A549 (cell line): Measurements from ENCODE around the gene SEMA4B. TPM values are rescaled to one million over a fixed set of nuclear protein-coding genes. Genes with fewer than 3 reads are reported as not detected.

Experiments
- ATAC-seq, 2 experiments: fragments of 200-7000 bp in 1 of 2; fragments of >200 bp in 1 of 2; cut with Nextera tagmentation in 1 of 2; cut with Tn5 transposase in 1 of 2; 3 replicates each; pipeline versions ENCODE4 v1.8.0 to v1.9.1; 2018 to 2020; ENCODE audit warnings: mild to moderate bottlenecking in 1 of 2, moderate library complexity in 1 of 2
- CTCF ChIA-PET: fragments of 300-600 bp; sonication (Branson Sonifier 250); formaldehyde crosslinking; extraction: SDS; loops from one replicate; lab custom pipeline; 2021; ENCODE audit warnings: antibody characterized with exemption, inconsistent platforms; lab: Yijun Ruan, JAX
- POLR2A ChIA-PET: fragments of 350-600 bp; formaldehyde crosslinking; extraction: SDS; loops from one replicate; lab custom pipeline; 2021; ENCODE audit warnings: antibody characterized with exemption, inconsistent platforms; lab: Yijun Ruan, JAX
- DNase-seq, 2 experiments: peaks; one replicate each; pipeline versions ENCODE4 v3.0.0 to v3.0.0-alpha.2; 2011 to 2016; ENCODE audit warnings: low read depth in 1 of 2, low spot score in 1 of 2
- FAIRE-seq: peaks from 2 replicates; lab custom pipeline; 2011; peaks lifted over from hg19 to GRCh38; lab: Jason Lieb, UNC
- H3K27ac ChIP-seq, 2 experiments: fragments of >200 bp; sonication (Bioruptor Twin); formaldehyde crosslinking; 3 replicates each; pipeline ENCODE4 v1.5.1; 2016 to 2017
- H3K4me1 ChIP-seq: fragments of >200 bp; sonication (Bioruptor Twin); formaldehyde crosslinking; 3 replicates; pipeline ENCODE4 v1.6.1; 2016
- H3K4me2 ChIP-seq: fragments of >200 bp; sonication (Bioruptor Twin); formaldehyde crosslinking; 3 replicates; pipeline ENCODE4 v1.6.1; 2016
- H3K4me3 ChIP-seq: fragments of >200 bp; sonication (Bioruptor Twin); formaldehyde crosslinking; 3 replicates; pipeline ENCODE4 v1.5.1; 2016
- H3K9me3 ChIP-seq: fragments of >200 bp; sonication (Bioruptor Twin); formaldehyde crosslinking; 3 replicates; pipeline ENCODE4 v1.6.1; 2016
- CBX8 ChIP-seq: fragments of 200-600 bp; sonication (generic); IDR thresholded peaks from 2 replicates; pipeline ENCODE4 v1.6.1; 2016
- CEBPB ChIP-seq, 2 experiments: fragments of >200 bp in 1 of 2; sonication (Bioruptor Twin) in 1 of 2; formaldehyde crosslinking in 1 of 2; IDR thresholded peaks; 2 replicates each; pipeline ENCODE4 v1.6.1; 2012 to 2016
- CHD2 ChIP-seq: fragments of 150-350 bp; IDR thresholded peaks from 2 replicates; pipeline ENCODE4 v1.6.1; 2014; ENCODE audit warnings: low read length; ENCODE audit not compliant: partially characterized antibody
- CHD4 ChIP-seq: fragments of 200-600 bp; sonication (generic); IDR thresholded peaks from 2 replicates; pipeline ENCODE4 v1.6.1; 2016; ENCODE audit warnings: antibody characterized with exemption, mild to moderate bottlenecking, borderline replicate concordance
- E2F6 ChIP-seq: IDR thresholded peaks from 2 replicates; pipeline ENCODE4 v1.6.1; 2012; ENCODE audit warnings: low read depth, borderline replicate concordance
- ELK1 ChIP-seq: fragments of 150-350 bp; IDR thresholded peaks from 2 replicates; pipeline ENCODE4 v1.6.1; 2014; ENCODE audit warnings: low read depth, mild to moderate bottlenecking, low read length
- EP300 ChIP-seq, 2 experiments: fragments of >200 bp; sonication (Bioruptor Twin); formaldehyde crosslinking; IDR thresholded peaks; 2 replicates in 1 of 2; 3 replicates in 1 of 2; pipeline ENCODE4 v1.6.1; 2016 to 2017
- FOSL2 ChIP-seq, 2 experiments: fragments of 450-650 bp in 1 of 2; fragments of >200 bp in 1 of 2; sonication (Bioruptor Twin) in 1 of 2; formaldehyde crosslinking; IDR thresholded peaks; 2 replicates each; pipeline versions ENCODE4 v1.5.0 to v1.6.1; 2016 to 2020; ENCODE audit warnings: mild to moderate bottlenecking in 1 of 2, moderate library complexity in 1 of 2
- GATA3 ChIP-seq: IDR thresholded peaks from 2 replicates; pipeline ENCODE4 v1.6.1; 2012; ENCODE audit warnings: borderline replicate concordance
- JUNB ChIP-seq: fragments of >200 bp; sonication (Bioruptor Twin); formaldehyde crosslinking; IDR thresholded peaks from 2 replicates; pipeline ENCODE4 v1.6.1; 2016
- KDM1A ChIP-seq: fragments of 200-600 bp; sonication (generic); IDR thresholded peaks from 2 replicates; pipeline ENCODE4 v1.6.1; 2016; ENCODE audit warnings: low read depth, mild to moderate bottlenecking
- KDM5A ChIP-seq: fragments of 200-600 bp; sonication (generic); IDR thresholded peaks from 2 replicates; pipeline ENCODE4 v1.6.1; 2016; ENCODE audit warnings: antibody characterized with exemption, mild to moderate bottlenecking
- MAFK ChIP-seq: fragments of 450-650 bp; IDR thresholded peaks from 2 replicates; pipeline ENCODE4 v1.6.1; 2014; ENCODE audit not compliant: partially characterized antibody
- MAZ ChIP-seq: fragments of 150-350 bp; IDR thresholded peaks from 2 replicates; pipeline ENCODE4 v1.6.1; 2014; ENCODE audit warnings: antibody characterized with exemption, low read depth, low read length, borderline replicate concordance
- MYC ChIP-seq: IDR thresholded peaks from 2 replicates; pipeline ENCODE4 v1.6.1; 2012; ENCODE audit warnings: mild to moderate bottlenecking, inconsistent platforms, low read length, improper control_type of control experiment, borderline replicate concordance
- NPAS2 ChIP-seq: fragments of 250-450 bp; sonication (Bioruptor Pico); IDR thresholded peaks from 2 replicates; pipeline ENCODE4 v1.8.0; 2022; ENCODE audit warnings: mild to moderate bottlenecking, moderate library complexity, borderline replicate concordance
- PHF8 ChIP-seq: fragments of 200-600 bp; sonication (generic); IDR thresholded peaks from 2 replicates; pipeline ENCODE4 v1.6.1; 2016; ENCODE audit warnings: low read depth, mild to moderate bottlenecking, antibody characterized with exemption, moderate library complexity, borderline replicate concordance
- RARB ChIP-seq: fragments of 250-450 bp; sonication (Bioruptor Pico); IDR thresholded peaks from 2 replicates; pipeline ENCODE4 v1.8.0; 2021; ENCODE audit warnings: mild to moderate bottlenecking, moderate library complexity
- RCOR1 ChIP-seq: fragments of 150-350 bp; IDR thresholded peaks from 2 replicates; pipeline ENCODE4 v1.6.1; 2014; ENCODE audit warnings: antibody characterized with exemption, low read length, low read depth
- SREBF2 ChIP-seq: fragments of 450-650 bp; IDR thresholded peaks from 2 replicates; pipeline ENCODE4 v1.6.1; 2014; ENCODE audit warnings: mild to moderate bottlenecking, moderate library complexity
- TP53 ChIP-seq: fragments of 250-450 bp; sonication (Bioruptor Pico); IDR thresholded peaks from 2 replicates; pipeline ENCODE4 v1.5.0; 2021; ENCODE audit warnings: mild to moderate bottlenecking, moderate library complexity
- ZFP36 ChIP-seq: fragments of 450-650 bp; IDR thresholded peaks from 2 replicates; pipeline ENCODE4 v1.6.1; 2014; ENCODE audit warnings: borderline replicate concordance; ENCODE audit not compliant: partially characterized antibody
- WGBS: methylation state at CpG from one replicate; pipeline ENCODE4 v1.1.6; 2017; ENCODE audit errors: missing lambda C conversion rate; 5-methylcytosine and 5-hydroxymethylcytosine counted together
- polyA plus RNA-seq, 4 experiments: library from polyadenylated mRNA; depleted of rRNA in 3 of 4; stranded (reverse); fragments of >200 nt; fragmentation: RNase III in 1 of 4; extraction: RNeasy Plus Mini Kit Qiagen cat#74134 plus additional on column Dnase treatment in 1 of 4; gene quantifications; 2 replicates in 3 of 4; 3 replicates in 1 of 4; pipeline ENCODE4 v1.2.3, GENCODE V29; 2011 to 2017

The SEMA4B gene
- polyA plus RNA-seq, 2 of the 4 experiments (the other 2 are of a cell fraction) = 45.3 to 47.1 TPM

DNA sequence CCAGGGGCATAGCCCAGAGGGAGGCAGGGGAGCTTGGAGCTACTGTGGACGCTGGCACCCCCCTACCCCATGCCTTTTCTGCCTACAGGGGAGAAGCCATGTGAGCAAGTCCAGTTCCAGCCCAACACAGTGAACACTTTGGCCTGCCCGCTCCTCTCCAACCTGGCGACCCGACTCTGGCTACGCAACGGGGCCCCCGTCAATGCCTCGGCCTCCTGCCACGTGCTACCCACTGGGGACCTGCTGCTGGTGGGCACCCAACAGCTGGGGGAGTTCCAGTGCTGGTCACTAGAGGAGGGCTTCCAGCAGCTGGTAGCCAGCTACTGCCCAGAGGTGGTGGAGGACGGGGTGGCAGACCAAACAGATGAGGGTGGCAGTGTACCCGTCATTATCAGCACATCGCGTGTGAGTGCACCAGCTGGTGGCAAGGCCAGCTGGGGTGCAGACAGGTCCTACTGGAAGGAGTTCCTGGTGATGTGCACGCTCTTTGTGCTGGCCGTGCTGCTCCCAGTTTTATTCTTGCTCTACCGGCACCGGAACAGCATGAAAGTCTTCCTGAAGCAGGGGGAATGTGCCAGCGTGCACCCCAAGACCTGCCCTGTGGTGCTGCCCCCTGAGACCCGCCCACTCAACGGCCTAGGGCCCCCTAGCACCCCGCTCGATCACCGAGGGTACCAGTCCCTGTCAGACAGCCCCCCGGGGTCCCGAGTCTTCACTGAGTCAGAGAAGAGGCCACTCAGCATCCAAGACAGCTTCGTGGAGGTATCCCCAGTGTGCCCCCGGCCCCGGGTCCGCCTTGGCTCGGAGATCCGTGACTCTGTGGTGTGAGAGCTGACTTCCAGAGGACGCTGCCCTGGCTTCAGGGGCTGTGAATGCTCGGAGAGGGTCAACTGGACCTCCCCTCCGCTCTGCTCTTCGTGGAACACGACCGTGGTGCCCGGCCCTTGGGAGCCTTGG, 27.0 kb downstream of the SEMA4B start:
- peaks cover 19% of the 10 kb centered on the region for H3K4me1 ChIP-seq
- ChIA-PET POLR2A (interaction anchor here (1.1 kb wide), 1 partner anchor 77 kb away, joined by 4 read pairs; no protein-coding TSS in a partner anchor), CTCF (interaction anchor here (1.0 to 36.4 kb wide), 5 partner anchors 13 to 329 kb away, joined by 3 to 732 read pairs (median 4); no protein-coding TSS in a partner anchor)
- H3K4me3 ChIP-seq = no peak overlapping the region
- ATAC-seq = 0 out of 6 replicates have a peak, but pooled peaks of 1 of the 2 experiments have one; percentile 1
- TF ChIP-seq TP53 (CRISPR knock-in tag) = no peak
- no peak for TF ChIP-seq MYC
- TF ChIP-seq NPAS2 (CRISPR knock-in tag) = no peak
- TF ChIP-seq SREBF2 = no peak
- no peak for TF ChIP-seq CHD4
- no peak for TF ChIP-seq CBX8
- TF ChIP-seq ELK1 = no peak
- no peak for TF ChIP-seq RARB
- TF ChIP-seq RCOR1 = no peak
- TF ChIP-seq KDM5A = no peak
- TF ChIP-seq JUNB = no peak
- TF ChIP-seq MAZ = no peak
- no peak for TF ChIP-seq FOSL2 (IDR thresholded peaks at IDR 0.05)
- no peak for TF ChIP-seq FOSL2 (CRISPR knock-in tag; IDR thresholded peaks at IDR 0.05)
- TF ChIP-seq EP300 (IDR thresholded peaks at IDR 0.05) = no peak
- TF ChIP-seq, all 56 proteins: peak for 0
- Histone ChIP-seq H3K4me2 (no peak overlapping the region), H3K27ac (no peak overlapping the region), H3K9me3 (no peaks in the 10 kb centered on the region)
- FAIRE-seq = no peak
- no peak for DNase-seq
- WGBS = 92% methylated on average over 35 of the region's 38 CpGs

DNA sequence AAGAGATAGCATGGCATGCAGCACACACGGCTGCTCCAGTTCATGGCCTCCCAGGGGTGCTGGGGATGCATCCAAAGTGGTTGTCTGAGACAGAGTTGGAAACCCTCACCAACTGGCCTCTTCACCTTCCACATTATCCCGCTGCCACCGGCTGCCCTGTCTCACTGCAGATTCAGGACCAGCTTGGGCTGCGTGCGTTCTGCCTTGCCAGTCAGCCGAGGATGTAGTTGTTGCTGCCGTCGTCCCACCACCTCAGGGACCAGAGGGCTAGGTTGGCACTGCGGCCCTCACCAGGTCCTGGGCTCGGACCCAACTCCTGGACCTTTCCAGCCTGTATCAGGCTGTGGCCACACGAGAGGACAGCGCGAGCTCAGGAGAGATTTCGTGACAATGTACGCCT, 27.8 kb downstream of the SEMA4B start:
- DNase-seq = no peak
- Histone ChIP-seq H3K4me1 (peaks cover 19% of the 10 kb centered on the region), H3K9me3 (no peaks in the 10 kb centered on the region), H3K4me2 (no peak overlapping the region), H3K4me3 (no peak overlapping the region), H3K27ac (no peak overlapping the region)
- POLR2A ChIA-PET = no interaction called here
- 94% methylated on average over 15 of the region's 15 CpGs for WGBS
- TF ChIP-seq GATA3 (no peak), CEBPB (IDR thresholded peaks at IDR 0.05) (no peak), MYC (no peak), KDM1A (no peak), PHF8 (no peak), MAFK (no peak), CHD2 (no peak), E2F6 (no peak), ZFP36 (no peak), CBX8 (no peak)
- no peak for ATAC-seq
- CTCF ChIA-PET = interaction anchor here (15.7 to 36.4 kb wide), 2 partner anchors 16 to 83 kb away, joined by 288 to 732 read pairs; no protein-coding TSS in a partner anchor
- FAIRE-seq = no peak
